AG20443 (cell line): ENCODE data around the gene CHD6.
"Not testable (repeated sequence)": the region's sequence is repeated elsewhere in the genome, so short reads cannot be mapped to it uniquely, and the experiment has no call there.

ENCODE experiments used
- DNase-seq: peaks from one replicate; pipeline ENCODE4 v3.0.0; 2012; ENCODE audit warnings: low spot score, mixed read lengths

CHD6 gene

GRCh38 chr20:41544472-41544871 lies 73.7 kb downstream of the CHD6 start:
- DNase-seq: no peak

DNA sequence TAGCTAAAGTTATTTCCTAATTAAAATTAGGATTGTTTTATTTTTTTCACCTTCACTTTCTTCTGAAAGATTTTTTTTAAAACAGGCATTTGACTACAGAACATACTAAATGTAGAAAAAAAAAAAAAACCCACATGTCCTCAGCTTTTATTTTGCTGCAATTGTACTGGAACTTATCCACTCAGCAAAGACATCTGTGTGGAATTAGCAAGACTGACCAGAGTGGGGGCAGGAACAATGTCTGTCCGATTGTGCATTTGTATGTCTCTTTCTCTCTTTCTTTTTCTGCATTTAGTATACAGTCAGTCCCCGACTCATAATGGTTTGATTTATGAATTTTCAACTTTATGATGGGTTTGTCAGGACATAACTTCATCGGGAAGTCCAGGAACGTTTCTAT lies 77.3 kb downstream of the CHD6 start:
- peak; percentile 62 for DNase-seq

- DNase-seq: no peak
These were observed 77.7 kb downstream of the CHD6 start for GRCh38 chr20:41540459-41540858.

- no peak for DNase-seq
These were observed 79.2 kb downstream of the CHD6 start for GRCh38 chr20:41538810-41539596.

- no peak for DNase-seq
These were observed 80.3 kb downstream of the CHD6 start for GRCh38 chr20:41537865-41538264.

- not testable (repeated sequence) for DNase-seq
These were observed 82.6 kb downstream of the CHD6 start for GRCh38 chr20:41535551-41535950.

DNA sequence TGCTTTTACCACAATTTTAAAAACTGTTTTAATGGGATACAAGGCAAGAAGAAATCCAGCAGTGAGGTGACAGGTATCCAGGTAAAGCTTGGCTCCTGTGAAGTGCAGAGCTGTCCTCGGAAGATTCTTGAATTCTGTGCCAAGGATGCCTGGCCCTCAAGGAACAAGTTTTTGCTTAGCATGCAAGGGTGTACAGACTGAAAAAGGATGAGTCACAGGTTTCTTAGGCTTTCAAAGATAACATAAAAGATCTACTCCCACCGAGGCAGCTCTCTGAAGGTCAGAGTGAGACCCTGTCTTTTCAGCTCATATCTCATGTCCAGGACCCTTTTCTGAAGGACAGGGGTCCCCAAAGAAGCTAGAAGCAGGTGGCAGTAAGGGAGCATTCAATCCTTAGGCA lies 83.3 kb downstream of the CHD6 start:
- no peak for DNase-seq

DNA sequence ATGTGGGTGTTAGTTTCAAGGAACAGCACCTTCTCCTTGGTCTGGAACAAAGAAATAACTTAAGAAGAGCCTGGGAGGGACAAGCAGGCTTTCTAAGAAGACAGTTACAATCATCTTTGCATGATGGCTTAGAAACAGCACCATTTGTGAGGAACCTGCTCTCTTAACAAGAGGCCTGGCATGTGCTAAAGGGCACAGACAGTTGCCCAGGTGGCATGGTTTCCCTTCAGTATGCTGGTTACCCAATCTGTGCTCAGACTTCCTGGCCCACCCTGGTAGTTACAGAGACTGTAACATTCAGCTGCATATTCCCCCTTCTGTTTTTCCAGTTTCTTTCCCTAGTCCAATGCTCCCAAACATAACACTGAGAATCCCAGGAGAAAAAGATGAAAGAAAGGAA lies 84.0 kb downstream of the CHD6 start:
- no peak for DNase-seq

GRCh38 chr20:41533537-41534136 lies 84.5 kb downstream of the CHD6 start:
- no peak for DNase-seq

GRCh38 chr20:41532935-41533334 lies 85.2 kb downstream of the CHD6 start:
- DNase-seq: no peak

DNA sequence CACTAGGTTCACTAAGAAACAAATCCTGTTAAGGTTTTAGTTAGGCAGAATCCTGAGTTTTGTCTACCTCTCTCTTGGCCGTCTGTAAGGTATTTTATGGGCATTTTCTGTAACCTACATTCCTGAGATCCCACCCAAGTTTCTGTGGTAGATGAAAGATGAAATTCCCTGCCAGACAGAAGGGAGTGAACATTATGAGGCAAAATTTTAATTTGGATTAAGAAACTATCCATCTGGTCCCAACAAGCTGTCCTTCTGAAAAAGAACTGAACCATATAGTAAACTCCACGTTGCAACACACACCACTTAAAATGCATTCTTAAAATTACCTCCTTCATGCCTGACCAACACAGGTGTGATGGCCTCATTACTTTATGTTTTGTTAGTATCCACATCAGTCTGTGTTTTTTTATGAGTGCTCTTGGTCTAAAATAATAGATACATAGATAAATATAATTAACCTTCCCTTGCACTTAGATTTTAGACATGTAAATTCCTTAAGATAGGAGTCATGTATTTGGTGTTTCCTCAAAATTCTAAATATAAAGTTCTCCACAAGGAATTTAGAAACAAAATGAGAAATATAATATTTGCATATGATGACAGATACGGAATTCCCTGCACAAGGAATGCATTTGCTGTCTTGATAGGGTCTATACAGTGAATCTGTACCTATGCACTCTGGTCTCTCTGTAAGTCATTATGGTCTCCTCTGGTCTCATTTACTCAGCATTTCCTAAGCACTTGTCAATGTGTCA lies 86.5 kb downstream of the CHD6 start:
- no peak for DNase-seq

DNA sequence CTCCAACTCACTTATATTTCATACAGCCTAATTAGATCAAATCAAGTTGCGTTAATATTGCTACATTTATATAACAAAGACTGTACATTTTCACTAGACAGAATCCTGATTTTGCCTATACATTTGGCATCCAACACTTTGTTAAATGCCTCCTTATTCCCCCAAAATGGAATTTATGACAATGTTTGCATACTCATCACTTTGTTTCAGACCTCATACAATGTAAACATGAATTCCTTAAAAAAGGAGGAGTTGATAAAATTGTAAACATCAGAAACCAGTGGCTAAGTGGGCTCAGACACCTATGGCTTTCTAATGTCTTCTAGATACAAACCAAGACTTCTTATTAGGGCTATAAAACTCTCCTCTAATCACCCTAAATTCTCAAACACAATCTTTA lies 87.3 kb downstream of the CHD6 start:
- DNase-seq: no peak

- DNase-seq: no peak
These were observed 91.8 kb downstream of the CHD6 start for GRCh38 chr20:41526327-41526726.

- DNase-seq: peak; percentile 70
These were observed 93.1 kb downstream of the CHD6 start for GRCh38 chr20:41524980-41525613.

DNA sequence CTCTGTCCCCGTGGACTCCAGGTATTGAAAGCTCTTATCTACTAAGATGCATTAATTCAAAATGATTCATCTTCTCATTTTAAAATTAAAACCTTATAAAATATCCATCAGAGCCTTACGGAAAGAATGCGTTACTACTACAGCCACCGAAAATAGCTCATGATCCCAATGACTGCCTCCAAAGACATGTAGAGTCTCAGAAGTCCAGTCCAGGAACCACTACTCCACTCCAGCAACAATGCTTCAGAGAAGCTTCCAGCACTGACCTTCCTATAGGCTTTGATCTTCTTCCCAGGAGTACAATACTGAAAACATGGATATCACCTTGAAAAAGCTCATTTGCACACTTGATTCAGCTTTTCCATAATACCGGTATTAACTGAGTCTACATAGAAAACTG lies 94.3 kb downstream of the CHD6 start:
- no peak for DNase-seq

GRCh38 chr20:41513829-41514228 lies 104.3 kb downstream of the CHD6 start:
- no peak for DNase-seq

- DNase-seq: no peak
These were observed 105.6 kb downstream of the CHD6 start for GRCh38 chr20:41512624-41513023.

GRCh38 chr20:41510847-41511450 lies 107.2 kb downstream of the CHD6 start:
- DNase-seq: no peak

- DNase-seq: no peak
These were observed 108.0 kb downstream of the CHD6 start for GRCh38 chr20:41510224-41510623.

DNA sequence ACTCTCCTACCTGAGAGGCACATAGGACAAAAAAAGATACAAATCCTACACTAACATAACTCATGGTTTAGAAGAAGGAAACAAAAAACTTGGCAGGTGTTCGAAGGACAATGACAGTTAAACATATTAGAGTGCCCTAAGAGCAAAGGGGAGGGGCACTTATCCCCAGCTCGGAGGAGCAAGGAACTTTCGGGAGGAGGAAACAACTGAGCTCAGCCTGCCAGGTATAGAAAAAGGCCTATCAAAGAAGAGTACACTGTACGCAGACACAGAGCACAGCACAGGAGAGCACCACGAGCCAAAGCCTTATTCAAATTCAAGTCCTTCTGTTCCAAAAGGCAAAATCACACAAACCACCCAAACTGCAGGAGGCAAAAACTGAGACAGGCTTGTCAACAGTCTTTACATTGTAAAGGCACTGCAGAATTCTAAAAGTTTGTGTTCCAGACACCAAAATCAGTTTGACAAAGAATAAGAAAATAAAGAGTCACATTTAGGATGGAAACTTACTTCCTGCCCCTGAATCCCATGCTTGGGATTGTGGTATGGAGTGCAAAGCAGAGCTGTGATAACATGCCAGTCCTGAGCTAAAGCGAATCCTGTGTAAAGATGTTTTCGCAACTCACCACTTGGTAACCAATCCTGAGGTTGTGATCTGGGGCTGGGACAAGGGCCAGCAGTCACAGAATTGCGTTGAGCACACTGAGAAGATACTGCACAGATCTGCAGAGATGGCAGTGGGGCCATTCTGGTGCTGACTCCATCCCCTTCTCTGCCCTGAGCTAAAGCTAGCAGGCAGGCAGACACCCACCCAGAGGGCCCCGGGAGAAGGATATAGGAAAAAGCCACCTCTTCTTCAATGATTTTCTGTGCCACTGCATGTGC lies 108.6 kb downstream of the CHD6 start:
- DNase-seq: peak; percentile 44

DNA sequence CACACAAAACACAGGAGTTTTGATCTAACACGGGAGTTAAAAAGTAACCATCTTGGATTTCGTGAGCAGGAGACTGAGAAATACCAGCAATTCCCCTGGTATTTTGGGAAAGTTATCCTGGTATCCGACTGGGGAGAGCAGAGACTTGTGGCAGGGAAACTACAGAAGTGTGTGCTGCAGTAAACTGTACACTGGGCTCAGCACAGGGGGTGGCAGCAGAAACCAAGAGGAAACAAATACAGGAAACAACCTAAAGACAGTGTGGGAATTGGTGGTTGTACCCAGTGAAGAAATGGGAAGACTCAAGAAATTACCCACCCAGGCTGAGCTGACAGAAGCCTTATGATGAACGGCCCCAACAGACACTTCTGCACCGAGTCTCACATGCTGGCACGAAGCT lies 109.8 kb downstream of the CHD6 start:
- DNase-seq: no peak
